ENCODE measurements around the gene ATP1B2. TPM values are rescaled to one million over a fixed set of nuclear protein-coding genes. Genes with fewer than 3 reads are reported as not detected.

Gene ATP1B2
- total RNA-seq, 1 experiment from 2014 or later, result not detected

GRCh38 chr17:7700510-7700909, 49.8 kb downstream of the ATP1B2 start:
- Histone ChIP-seq H3K79me2 (ENCODE audit: insufficient read depth, low read length) (no peaks in the 10 kb centered on the region), H3K4me1 (ENCODE audit: control insufficient read depth in 1 of 2, insufficient read depth in 2 of 2, low read length in 2 of 2) (peaks cover 0 to 10% of the 10 kb centered on the region in 2 experiments; a peak in 1 of 4 replicates), H3K9me3 (ENCODE audit: control insufficient read depth in 1 of 2, insufficient read depth in 1 of 2, low read depth in 1 of 2, low read length in 2 of 2) (no peaks in the 10 kb centered on the region), H4K20me1 (ENCODE audit: insufficient read depth) (no peaks in the 10 kb centered on the region), H3K4me2 (ENCODE audit: low read length) (no peak overlapping the region), H3K36me3 (ENCODE audit: control insufficient read depth in 1 of 2, insufficient read depth in 2 of 2, low read length in 2 of 2) (peaks cover 3 to 9% of the 10 kb centered on the region in 2 experiments; a peak in 2 of 4 replicates), H3K9ac (ENCODE audit: low read length) (no peak overlapping the region), H3K9me2 (ENCODE audit: insufficient read depth) (no peaks in the 10 kb centered on the region), H2AFZ (ENCODE audit: low read depth, low read length, poor library complexity, severe bottlenecking) (no peak overlapping the region), H3K4me3 (replicated peaks in 1 of 2; ENCODE audit: low read depth in 1 of 2, low read length in 2 of 2) (no peak overlapping the region), H3K27ac (ENCODE audit: low read depth, low read length) (no peak overlapping the region), H3K27me3 (ENCODE audit: insufficient read depth, low read length) (no peaks in the 10 kb centered on the region)
- ChIA-PET RAD21 (ENCODE audit: low non-redundant PET in 1 of 2, low total read pairs in 2 of 2, uncharacterized antibody in 2 of 2, unreplicated experiment in 2 of 2) (no interaction called here), CTCF (no interaction called here), POLR2A (interaction anchor here (0.7 kb wide), 1 partner anchor 10 kb away, joined by 3 read pairs; no protein-coding TSS in a partner anchor)
- DNase-seq (ENCODE audit: low read depth, low spot score) (no peak), ATAC-seq (no peak)
- intact Hi-C loops (cut with micrococcal nuclease), result no loop called here
- TF ChIP-seq POLR2A (IDR thresholded peaks at IDR 0.05; ENCODE audit: borderline replicate concordance, extremely low read depth, insufficient read depth, insufficient read length) (no peak), POLR2AphosphoS5 (IDR thresholded peaks at IDR 0.05; ENCODE audit: low read depth, low read length) (no peak), FOSL1 (IDR thresholded peaks at IDR 0.05; ENCODE audit: low read depth) (no peak), RAD21 (IDR thresholded peaks at IDR 0.05; ENCODE audit: low read depth) (no peak), ELF1 (IDR thresholded peaks at IDR 0.05; ENCODE audit: borderline replicate concordance, low read depth) (no peak), SIN3A (IDR thresholded peaks at IDR 0.05; ENCODE audit: low read depth) (no peak), SRF (IDR thresholded peaks at IDR 0.05; ENCODE audit: low read depth) (no peak)
- no TSS peak for BruUV-seq (replicated peaks)

GRCh38 chr17:7701681-7702080, 51.0 kb downstream of the ATP1B2 start:
- ChIA-PET RAD21 (ENCODE audit: low non-redundant PET in 1 of 2, low total read pairs in 2 of 2, uncharacterized antibody in 2 of 2, unreplicated experiment in 2 of 2) (no interaction called here), POLR2A (no interaction called here), CTCF (interaction anchor here (0.6 kb wide), 1 partner anchor 459 kb away, joined by 3 read pairs; no protein-coding TSS in a partner anchor)
- no peaks in the 10 kb centered on the region for H3K9me3 ChIP-seq (ENCODE audit: control insufficient read depth in 1 of 2, insufficient read depth in 1 of 2, low read depth in 1 of 2, low read length in 2 of 2)
- H2AFZ ChIP-seq (ENCODE audit: low read depth, low read length, poor library complexity, severe bottlenecking), result no peak overlapping the region
- H3K36me3 ChIP-seq (ENCODE audit: control insufficient read depth in 1 of 2, insufficient read depth in 2 of 2, low read length in 2 of 2), result peaks cover 3 to 5% of the 10 kb centered on the region in 2 experiments; a peak in 1 of 4 replicates
- H3K27ac ChIP-seq (ENCODE audit: low read depth, low read length), result no peak overlapping the region
- H3K4me2 ChIP-seq (ENCODE audit: low read length), result no peak overlapping the region
- ATAC-seq (no peak), DNase-seq (ENCODE audit: low read depth, low spot score) (no peak)
- no peaks in the 10 kb centered on the region for H4K20me1 ChIP-seq (ENCODE audit: insufficient read depth)
- BruUV-seq (replicated peaks), result no TSS peak
- H3K4me1 ChIP-seq (ENCODE audit: control insufficient read depth in 1 of 2, insufficient read depth in 2 of 2, low read length in 2 of 2), result peaks cover 0 to 10% of the 10 kb centered on the region in 2 experiments; a peak in 1 of 4 replicates
- intact Hi-C loops (cut with micrococcal nuclease), result no loop called here
- no peaks in the 10 kb centered on the region for H3K79me2 ChIP-seq (ENCODE audit: insufficient read depth, low read length)
- H3K27me3 ChIP-seq (ENCODE audit: insufficient read depth, low read length), result no peaks in the 10 kb centered on the region
- no peak overlapping the region for H3K4me3 ChIP-seq (replicated peaks in 1 of 2; ENCODE audit: low read depth in 1 of 2, low read length in 2 of 2)
- H3K9ac ChIP-seq (ENCODE audit: low read length), result no peak overlapping the region
- no peaks in the 10 kb centered on the region for H3K9me2 ChIP-seq (ENCODE audit: insufficient read depth)
- TF ChIP-seq SIN3A (IDR thresholded peaks at IDR 0.05; ENCODE audit: low read depth) (no peak), CBX3 (IDR thresholded peaks at IDR 0.05; ENCODE audit: low read depth) (no peak), SRF (IDR thresholded peaks at IDR 0.05; ENCODE audit: low read depth) (no peak), MAX (IDR thresholded peaks at IDR 0.05) (no peak), RAD21 (IDR thresholded peaks at IDR 0.05; ENCODE audit: low read depth) (no peak), CEBPB (IDR thresholded peaks at IDR 0.05; ENCODE audit: low read depth) (no peak), YY1 (IDR thresholded peaks at IDR 0.05; ENCODE audit: extremely low read depth, insufficient replicate concordance, low read depth, low read length) (no peak), ELF1 (IDR thresholded peaks at IDR 0.05; ENCODE audit: borderline replicate concordance, low read depth) (no peak), EZH2phosphoT487 (IDR thresholded peaks at IDR 0.05; ENCODE audit: borderline replicate concordance) (no peak), JUND (IDR thresholded peaks at IDR 0.05) (no peak), ATF3 (IDR thresholded peaks at IDR 0.05) (no peak), SP1 (IDR thresholded peaks at IDR 0.05; ENCODE audit: low read depth) (no peak), ZFX (IDR thresholded peaks at IDR 0.05) (no peak), REST (IDR thresholded peaks at IDR 0.05; ENCODE audit: low read depth) (no peak)

Data from HCT116 (cell line).